ENCODE data around the gene CEP112.

DNA sequence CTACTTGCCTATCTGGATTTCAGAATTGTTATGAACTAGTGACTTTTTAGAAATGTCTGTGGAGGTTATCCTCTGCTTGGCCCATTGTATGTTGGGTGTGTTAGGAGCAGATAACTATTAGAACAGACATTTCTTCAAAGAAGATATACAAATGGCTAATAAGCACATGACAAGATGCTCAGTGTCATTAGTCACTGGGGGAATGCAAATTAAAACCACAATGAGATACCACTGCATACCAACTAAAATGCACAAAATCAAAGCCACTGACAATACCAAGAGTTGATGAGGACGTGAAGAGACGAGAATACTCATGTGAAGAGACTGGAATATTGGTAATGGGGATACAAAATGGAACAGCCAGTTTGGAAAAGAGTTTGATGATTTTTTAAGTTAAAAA is 39.2 kb downstream of the CEP112 start:
- TF ChIP-seq, protein P1, sequence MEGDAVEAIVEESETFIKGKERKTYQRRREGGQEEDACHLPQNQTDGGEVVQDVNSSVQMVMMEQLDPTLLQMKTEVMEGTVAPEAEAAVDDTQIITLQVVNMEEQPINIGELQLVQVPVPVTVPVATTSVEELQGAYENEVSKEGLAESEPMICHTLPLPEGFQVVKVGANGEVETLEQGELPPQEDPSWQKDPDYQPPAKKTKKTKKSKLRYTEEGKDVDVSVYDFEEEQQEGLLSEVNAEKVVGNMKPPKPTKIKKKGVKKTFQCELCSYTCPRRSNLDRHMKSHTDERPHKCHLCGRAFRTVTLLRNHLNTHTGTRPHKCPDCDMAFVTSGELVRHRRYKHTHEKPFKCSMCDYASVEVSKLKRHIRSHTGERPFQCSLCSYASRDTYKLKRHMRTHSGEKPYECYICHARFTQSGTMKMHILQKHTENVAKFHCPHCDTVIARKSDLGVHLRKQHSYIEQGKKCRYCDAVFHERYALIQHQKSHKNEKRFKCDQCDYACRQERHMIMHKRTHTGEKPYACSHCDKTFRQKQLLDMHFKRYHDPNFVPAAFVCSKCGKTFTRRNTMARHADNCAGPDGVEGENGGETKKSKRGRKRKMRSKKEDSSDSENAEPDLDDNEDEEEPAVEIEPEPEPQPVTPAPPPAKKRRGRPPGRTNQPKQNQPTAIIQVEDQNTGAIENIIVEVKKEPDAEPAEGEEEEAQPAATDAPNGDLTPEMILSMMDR (IDR thresholded peaks at IDR 0.05): no peak
- no peak for TF ChIP-seq EP300 (IDR thresholded peaks at IDR 0.05)
- no peak for TF ChIP-seq POLR2A (IDR thresholded peaks at IDR 0.05)
